ENCODE results near the gene TUBGCP3.

GRCh38 chr13:112624040-112624439, 36.1 kb upstream of the TUBGCP3 start:
- no peak for TF ChIP-seq CTCF (IDR thresholded peaks at IDR 0.05; ENCODE audit: low read depth, low read length, poor library complexity, severe bottlenecking)
- TF ChIP-seq EZH2phosphoT487 (IDR thresholded peaks at IDR 0.05; ENCODE audit: borderline replicate concordance, low read length) = no peak

Measured in DOHH2 (cell line).